GM12892 (cell line): ENCODE measurements around the gene CYTH2.

Experiments used
- POLR2A ChIP-seq: IDR thresholded peaks from 2 replicates; pipeline ENCODE4 v1.6.1; 2011; ENCODE audit warnings: low read depth, low read length, control low read depth
- POLR2AphosphoS5 ChIP-seq: IDR thresholded peaks from 2 replicates; pipeline ENCODE4 v1.6.1; 2011; ENCODE audit warnings: low read depth, low read length, control low read depth
- TAF1 ChIP-seq: IDR thresholded peaks from 2 replicates; pipeline ENCODE4 v1.6.1; 2011; ENCODE audit warnings: low read depth, mild to moderate bottlenecking, control low read depth, low read length, borderline replicate concordance

- no peak; the same call in 1 of the 2 replicates for TF ChIP-seq POLR2AphosphoS5
- no peak for TF ChIP-seq POLR2A
- no peak for TF ChIP-seq TAF1
Observed at GRCh38 chr19:48461982-48462655, 7.0 kb upstream of the CYTH2 start.
